NCI-H1694 treated with DMSO at 0.1 percent for 48 hours (cell line): Measurements from ENCODE around the gene FAM237B.
"Not testable (repeated sequence)": the region's sequence is repeated elsewhere in the genome, so short reads cannot be mapped to it uniquely, and the experiment has no call there.

ENCODE experiments used
- DNase-seq: peaks from one replicate; lab custom pipeline; 2025; lab: John Stamatoyannopoulos, UW

The FAM237B gene

DNA sequence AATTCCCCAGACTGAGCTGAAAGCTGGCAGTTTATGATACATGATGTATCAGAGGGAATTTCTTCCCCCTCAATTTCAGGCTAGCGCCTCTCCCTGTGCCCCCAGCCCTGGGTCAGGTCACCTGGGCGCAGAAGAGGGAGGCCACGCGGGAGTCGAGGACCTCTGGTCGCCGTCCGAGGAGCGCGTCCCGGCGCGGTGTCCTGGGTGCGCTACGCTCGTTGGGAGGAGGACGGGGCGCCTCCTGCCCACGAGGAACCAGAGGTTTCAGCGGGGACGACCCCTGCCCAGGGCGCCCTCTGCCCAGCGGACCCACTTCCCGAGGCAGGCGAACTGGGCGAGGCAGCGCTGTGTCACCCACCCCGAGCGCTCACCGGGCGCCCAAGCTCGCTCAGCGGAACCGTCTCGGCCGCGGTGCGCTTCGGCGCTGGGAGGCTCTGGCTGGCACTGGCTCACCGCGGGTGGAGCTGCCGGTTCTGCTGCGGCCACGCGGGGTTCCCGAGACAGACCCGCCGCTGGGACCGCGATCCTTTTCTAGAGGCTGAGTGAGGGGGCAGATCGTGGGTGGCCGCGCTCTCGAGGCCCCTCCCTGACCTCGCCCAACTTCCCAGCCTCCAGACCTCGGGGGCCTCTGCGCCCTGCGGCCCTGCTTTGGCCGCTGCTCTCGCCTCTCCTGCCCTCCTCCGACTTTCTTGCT lies at the start of gene FAM237B:
Gene FAM237B, minus strand, starts transcription at position 504 of the 694 bp plus-strand sequence. CDS start 1,556 bp downstream, outside the sequence.
- no peak for DNase-seq

DNA sequence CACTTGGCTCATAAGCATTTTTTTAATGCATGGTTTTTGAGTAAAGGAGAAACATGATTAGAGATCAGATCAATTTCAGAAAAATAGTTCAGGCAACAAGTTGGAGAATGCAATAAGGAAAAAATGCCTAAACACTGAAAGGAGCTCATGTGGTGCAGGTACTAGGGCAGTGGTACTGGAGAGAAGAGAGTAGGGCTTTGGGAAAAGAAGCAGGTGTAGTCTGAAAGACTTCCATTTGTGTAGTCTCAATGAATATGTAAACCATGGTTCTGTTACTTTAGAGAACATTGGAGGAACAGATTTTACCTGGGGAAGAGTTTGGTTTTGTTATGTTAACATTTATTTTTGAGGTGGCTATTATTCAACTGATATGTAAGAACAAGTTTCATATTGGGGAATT lies 30.9 kb upstream of the FAM237B start:
- no peak for DNase-seq

DNA sequence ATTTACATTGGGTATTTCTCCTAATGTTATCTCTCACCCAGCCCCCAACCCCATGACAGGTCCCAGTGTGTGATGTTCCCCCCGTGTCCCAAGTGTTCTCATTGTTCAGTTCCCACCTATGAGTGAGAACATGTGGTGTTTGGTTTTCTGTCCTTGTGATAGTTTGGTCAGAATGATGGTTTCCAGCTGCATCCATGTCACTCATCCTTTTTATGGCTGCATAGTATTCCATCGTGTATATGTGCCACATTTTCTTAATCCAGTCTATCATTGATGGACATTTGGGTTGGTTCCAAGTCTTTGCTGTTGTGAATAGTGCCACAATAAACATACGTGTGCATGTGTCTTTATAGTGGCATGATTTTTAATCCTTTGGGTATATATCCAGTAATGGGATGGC lies 28.9 kb upstream of the FAM237B start:
- not testable (repeated sequence) for DNase-seq

DNA sequence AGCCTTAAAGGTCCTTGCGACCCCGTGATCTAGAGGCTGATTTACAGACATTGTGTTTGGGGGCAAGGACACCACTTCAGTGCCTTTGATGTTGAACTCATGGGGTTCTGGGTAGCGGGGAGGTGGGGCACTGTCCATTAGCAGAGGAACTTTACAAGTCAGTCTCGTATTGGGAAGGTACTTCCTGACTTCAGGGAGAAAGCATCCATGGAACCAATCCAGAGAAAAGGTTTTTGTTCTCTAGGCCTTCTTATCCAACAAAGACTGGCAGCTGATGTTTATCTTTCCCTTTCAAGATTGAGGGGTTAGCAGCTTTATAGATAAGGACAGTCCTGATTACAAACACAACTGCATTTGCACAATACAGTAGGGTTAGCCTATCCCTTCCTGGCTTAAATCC lies 28.2 kb upstream of the FAM237B start:
- DNase-seq, result no peak

DNA sequence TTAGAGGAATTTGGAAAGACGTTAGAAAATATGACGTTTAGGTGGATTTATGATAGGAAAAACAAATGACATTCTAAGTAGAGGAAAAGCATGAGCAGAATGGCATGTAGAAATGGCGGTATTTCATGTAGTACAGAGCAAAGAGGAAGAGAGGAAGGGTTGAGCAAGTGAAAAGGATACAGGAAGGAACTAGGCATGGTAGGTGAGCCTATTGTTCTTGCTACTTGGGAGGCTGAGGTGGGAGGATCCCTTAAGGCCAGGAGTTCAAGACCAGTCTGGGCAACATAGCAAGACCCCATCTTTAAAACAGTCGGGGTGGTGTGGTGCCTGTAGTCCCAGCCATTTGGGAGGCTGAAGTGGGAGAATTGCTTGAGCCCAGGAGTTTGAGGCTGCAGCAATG lies 26.7 kb upstream of the FAM237B start:
- DNase-seq, result no peak

DNA sequence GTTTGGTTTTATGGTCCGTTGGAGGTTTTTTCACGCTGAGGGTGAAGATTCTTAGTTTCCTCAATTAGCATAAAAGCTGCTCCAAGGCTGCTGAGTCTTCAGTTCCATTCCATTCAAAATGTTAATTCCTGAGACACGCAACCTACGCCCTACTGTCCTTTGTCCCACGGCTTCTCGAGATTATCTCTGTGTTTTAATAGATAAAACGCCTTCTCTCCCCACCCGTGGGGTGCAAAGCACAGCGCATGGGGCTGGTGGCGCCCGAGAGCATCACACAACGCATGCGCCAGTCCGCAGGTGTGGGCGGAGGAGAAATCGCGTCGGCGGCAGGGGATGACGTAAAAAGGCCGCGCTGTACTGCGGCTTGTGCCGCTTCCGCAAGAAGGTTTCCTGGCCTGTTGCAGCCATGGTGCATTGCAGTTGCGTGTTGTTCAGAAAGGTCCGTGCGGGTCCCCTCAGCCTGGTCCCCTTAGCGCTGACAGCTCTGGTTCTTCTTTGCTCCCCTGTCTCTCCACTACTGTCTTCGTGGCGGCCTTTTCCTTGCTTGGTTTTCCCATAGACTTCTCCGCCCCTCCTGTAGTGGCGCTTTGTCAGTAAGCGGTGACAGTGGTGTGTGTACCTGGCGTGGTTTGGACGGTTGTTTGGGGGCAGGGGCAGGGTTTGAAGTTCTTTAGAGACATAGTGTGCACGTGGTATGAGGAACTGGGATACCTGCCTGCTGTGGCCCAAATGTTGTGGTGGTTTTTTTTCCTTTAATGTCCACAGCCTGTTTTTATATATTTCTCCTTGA lies 25.4 kb upstream of the FAM237B start, which contains the start of gene GTPBP10:
Gene GTPBP10, plus strand, starts transcription at position 381 of the 790 bp plus-strand sequence. Its CDS starts 26 bp downstream, at position 407.
- DNase-seq, result peak; percentile 92

DNA sequence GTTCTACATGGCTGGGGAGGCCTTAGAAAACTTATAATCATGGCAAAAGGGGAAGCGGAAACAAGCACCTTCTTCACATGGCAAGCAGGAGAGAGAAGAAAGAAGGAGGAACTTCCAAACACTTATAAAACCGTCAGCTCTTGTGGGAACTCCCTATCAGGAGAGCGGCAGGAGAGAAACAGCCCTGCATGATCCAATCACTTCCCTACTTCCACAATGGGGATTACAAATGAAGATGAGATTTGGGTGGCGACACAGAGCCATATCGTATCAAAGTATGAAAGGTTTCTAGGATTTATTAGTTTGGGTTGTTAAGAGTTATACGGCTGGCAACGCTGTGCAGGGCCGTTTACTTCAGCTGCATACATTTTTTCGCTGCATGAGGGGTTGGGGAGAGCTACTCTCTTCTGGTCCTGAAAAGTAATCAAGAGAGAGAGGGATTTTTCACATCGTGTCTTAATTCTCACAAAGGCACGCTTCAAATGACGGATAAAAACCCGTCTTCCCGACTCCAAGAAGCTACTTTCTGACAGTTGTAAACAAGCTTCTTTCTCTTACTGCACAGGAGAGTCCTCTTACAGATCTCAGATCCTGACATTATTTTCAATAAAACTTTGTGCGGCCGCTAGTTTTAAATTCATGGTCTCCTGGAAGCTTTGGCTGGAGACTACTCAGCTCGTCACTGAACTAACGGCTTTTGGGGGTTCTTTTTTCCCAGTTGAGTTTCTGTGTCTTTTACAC lies 24.7 kb upstream of the FAM237B start:
- DNase-seq, result no peak

DNA sequence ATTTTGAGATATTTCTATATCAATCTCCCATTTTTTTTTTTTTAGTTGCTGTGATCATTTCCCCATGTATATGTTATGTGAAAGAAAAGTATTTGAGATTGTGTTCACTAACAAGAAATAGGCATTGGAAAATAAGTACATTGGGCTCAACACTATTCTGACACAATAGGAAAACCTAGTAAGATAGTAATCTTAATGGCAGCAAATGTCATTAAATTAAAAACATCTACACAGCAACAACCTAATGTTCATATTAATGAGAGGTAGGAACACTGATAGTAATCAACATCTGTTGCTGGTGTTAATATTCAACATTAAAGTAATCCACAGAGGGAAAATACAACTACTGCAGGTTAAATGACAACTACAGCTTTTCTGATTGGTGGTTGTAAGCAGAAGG lies 23.9 kb upstream of the FAM237B start:
- no peak for DNase-seq

DNA sequence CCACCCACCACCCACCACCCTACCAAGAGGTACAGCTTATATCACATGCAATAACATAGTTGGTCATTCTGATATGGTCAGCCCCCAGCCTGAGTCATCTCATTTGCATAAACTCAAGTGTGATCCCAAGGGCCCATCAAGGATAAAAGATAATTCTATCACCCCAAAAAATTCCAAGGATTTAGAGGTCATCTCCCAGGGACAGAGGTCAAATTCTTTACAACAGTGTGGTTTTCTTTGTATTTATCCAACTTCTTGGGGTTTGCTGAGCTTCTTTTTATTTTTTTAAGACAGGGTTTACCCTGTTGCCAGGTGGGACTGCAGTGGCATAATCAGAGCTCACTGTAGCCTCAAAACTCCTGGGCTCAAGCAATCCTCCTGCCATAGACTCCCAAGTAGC lies 16.0 kb upstream of the FAM237B start:
- no peak for DNase-seq

DNA sequence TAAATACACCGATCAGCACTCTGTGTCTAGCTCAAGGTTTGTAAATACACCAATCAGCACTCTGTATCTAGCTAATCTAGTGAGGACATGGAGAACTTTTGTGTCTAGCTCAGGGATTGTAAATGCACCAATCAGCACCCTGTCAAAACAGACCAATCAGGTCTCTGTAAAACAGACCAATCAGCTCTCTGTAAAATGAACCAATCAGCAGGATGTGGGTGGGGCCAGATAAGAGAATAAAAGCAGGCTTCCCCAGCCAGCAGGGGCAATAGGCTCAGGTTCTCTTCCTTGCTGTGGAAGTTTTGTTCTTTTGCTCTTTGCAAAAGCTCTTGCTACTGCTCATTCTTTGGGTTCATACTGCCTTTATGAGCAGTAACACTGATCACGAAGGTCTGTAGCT lies 13.8 kb upstream of the FAM237B start:
- DNase-seq, result not testable (repeated sequence)

DNA sequence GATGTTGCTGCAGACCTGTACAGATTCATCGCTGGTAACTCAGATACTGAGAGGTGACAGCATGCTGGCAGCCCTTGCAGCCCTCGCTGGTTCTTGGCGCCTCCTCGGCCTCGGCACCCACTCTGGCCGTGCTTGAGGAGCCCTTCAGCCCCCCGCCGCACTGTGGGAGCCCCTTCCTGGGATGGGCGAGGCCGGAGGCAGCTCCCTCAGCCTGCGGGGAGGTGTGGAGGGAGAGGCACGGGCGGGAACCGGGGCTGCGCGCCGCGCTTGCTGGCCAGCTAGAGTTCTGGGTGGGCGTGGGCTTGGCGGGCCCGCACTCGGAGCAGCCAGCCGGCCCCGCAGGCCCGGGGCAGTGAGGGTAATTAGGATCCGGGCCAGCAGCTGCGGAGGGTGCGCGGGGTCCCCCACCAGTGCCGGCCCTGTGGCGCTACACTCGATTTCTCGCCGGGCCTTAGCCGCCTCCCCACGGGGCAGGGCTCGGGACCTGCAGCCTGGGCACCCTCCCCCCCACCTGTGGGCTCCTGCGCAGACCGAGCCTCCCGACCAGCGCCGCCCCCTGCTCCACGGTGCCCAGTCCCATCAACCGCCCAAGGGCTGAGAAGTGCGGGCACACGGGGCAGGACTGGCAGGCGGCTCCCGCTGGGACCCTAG lies 13.2 kb upstream of the FAM237B start:
- no peak for DNase-seq

DNA sequence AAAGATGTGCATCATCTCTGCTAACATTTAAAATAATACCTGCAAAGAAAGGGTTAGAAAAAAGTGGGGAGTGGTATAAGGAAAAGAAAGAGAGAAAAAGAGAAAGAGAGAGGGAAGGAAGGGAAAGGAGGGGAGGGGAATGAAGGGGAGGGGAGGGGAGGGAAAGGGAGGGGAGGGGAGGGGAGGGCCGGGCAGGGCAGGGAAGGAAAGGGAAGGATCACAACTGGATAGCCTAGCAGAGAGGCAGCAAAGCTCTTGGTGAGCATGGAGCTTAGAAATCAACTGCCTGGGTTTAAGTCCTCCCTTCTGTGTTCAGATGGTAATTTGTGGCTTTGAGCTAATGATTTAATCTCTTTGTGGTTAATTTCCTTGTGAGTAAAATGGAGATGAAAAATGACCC lies 5.4 kb upstream of the FAM237B start:
- DNase-seq, result no peak

DNA sequence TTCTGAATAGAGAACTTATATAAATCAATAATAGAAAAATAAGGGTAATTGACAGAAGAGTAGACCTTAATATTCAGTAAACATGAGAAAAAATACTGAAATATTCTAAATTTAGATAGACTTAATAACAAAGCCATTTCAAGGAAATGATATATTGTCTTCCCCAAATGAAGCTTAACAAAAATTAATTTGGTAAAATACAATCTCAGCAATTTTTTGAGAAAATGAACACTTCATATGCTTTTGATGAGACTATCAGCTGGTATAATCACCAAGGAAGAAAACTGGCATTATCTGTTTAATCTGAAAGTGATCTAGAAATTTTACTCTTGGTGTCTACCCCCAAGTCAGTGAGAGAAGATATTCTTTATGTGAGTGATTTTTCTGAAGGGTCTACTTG lies 1.7 kb upstream of the FAM237B start:
- no peak for DNase-seq

DNA sequence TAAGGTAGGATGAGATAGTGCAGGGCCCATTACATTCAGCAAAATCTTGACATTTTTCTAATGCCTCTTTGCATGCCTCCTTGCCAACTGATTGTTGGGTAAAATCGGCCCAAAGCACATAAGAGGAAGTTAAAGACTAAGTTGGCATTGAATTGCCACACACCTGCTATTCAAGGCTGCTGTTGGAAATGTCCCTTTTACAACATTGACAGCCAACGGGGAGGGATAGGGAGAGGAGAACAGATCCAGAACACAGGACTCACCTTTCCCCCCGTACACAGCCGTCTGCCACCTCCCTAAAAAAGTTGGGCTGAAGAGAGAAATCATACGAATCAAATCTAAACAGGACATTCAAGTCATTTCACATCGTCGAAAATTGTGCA lies 695 bp downstream of the FAM237B start:
- no peak for DNase-seq

DNA sequence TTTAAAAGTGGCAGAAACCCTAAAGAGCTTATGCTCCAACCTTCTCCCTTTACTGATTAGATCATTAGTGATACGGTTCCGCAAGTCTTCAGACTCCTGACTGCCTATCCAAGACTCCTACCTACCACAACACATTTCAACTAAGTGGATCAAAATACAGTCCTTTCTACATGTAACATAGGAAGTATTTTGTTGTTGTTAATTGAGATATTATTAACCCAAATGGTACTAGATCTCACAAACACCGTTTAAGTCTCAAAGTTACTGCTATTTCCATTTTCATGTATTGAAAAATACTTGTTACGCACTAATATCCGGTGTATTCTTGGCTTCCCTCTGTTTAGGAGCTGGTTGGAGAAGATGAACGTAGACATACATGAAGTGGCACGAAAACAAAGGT lies 1.1 kb downstream of the FAM237B start:
- DNase-seq, result no peak

DNA sequence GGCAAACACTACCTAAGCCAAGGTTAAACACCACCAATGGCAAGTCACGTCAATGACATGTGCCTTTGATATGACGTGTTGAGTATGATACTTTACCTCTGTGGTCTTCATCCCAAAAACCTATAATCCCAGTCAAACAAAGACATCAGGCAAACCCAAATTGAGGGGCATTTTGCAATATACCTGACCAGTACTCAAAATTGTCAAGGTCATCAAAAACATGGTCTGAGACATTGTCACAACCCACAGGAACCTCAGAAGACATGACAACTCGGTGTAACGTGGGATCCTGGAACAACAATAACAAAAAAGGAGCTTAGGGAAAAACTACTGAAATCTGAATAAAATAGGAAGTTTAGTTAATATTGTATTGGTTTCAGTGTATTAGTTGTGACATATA lies 7.2 kb downstream of the FAM237B start:
- DNase-seq, result no peak

DNA sequence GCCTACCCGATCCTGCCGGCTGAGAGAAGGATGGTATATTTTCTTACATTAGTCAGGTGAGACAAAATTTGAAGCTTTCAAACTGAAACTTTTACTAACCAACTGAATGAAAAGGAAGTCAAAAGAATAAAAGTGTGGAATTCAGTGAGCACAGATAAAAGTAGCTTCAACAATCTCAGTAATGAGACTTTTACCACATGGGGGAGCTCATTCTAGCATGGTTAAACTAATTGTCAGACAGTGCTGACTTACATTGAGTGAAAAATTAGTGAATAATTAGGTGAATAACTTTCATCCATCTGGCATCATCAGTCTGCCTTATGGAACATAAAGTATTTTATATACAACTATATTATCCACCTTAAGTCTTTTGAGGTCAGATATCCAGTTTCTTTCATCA lies 8.4 kb downstream of the FAM237B start:
- peak; percentile 11 for DNase-seq

DNA sequence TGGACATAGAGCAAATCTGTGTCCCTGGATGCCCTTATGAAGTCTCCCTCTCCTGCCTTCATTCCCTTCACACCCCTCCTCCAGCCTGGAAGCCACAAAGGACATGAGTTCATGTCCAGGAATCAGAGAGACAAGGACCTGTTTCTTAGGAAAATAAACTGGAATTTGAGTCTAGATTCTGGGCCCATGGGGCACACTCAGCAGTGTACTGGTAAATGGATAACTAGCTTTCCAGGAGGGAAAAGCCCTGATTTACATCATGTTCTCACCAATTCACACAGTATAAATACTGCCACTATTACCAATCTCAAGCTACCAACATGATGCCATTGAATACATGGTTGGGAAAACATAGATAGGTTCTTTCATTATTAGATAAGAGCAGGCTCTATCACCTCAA lies 9.9 kb downstream of the FAM237B start:
- DNase-seq, result no peak

DNA sequence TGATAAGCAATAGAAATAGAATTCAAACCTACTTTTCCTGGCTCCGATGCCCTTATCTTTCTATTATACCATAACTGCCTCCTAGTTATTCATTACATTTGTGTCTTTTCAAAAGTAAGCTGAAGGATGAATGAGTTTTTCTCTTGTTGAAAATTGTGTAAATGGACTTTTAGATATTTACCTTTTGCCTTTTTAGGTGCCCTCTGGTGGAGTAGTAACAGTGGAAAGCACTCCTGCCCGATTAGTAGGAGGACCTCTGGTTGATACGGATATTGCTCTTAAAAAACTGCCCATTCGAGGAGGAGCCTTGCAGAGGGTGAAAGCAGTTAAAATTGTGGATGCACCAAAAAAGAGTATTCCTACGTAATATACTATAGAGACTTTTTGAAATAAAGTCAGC lies 11.2 kb downstream of the FAM237B start:
- no peak for DNase-seq

DNA sequence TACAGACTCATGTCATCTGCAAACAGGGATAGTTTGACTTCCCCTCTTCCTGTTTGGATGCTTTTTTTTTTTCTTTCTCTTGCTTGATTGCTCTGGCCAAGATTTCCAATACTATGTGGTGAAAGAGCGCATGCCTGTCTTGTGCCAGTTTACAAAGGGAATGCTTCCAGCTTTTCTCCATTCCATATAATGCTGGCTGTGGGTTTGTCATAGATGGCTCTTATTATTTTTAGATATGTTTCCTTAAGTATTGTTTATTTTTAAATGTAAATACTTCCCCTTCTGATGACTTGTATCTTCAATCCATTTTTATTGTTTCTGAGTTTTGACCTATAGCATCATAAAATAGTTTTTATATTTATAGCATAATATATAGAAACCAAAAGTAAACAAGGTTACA lies 17.9 kb downstream of the FAM237B start:
- no peak for DNase-seq

DNA sequence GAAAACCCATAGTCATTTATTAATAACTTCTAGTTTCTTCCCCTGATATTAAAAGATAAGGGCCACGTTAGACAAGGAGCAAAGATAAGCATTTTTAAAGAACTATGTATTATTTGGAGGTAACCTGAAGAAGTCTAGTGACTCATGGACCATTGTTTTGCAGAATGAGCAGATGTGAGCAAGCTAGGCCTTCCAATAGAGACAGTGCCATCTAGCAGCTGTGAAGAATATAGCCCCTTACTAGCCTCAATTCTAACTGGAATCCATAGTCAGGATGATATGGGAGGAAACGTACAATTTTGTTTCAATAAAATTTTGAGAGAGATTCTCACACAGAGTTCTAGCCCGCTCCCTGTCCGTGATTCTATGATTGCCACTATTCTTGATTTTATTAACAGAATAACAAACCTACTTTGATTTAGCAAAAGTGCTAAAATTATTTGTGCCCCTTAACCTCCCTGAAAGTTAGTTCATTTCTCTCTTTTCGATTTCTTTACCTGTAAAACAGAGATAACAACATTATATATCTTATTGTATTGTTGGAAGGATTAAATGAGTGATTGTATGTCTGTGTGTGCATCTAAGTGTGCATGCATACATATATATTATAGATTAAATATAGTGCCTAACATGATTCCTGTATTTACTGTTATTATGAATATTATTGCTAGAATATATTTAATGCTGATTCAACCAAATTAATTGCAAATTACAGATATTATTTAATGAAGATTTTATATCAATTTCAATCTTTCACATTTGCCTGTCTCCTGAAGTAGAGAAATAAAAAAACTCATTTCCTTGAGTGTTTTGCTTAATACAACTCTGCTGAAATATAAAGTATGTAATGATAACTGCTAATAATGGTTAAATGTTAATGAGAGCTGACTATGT lies 22.7 kb downstream of the FAM237B start:
- peak; percentile 49 for DNase-seq
